HepG2 (cell line): ENCODE data around the gene PTGIS. TPM values are rescaled to one million over a fixed set of nuclear protein-coding genes. Genes with fewer than 3 reads are reported as not detected.
A peak's percentile ranks its signal among the peaks of the same experiment; 100 is the strongest.

Source experiments
- ATF6 ChIP-seq: sonication (generic); formaldehyde crosslinking; conservative IDR thresholded peaks from 2 replicates; pipeline ENCODE4 v1.4.0; 2020; ENCODE audit warnings: missing genetic modification reagents
- ELF3 ChIP-seq: IDR thresholded peaks from 2 replicates; pipeline ENCODE4 v1.6.1; 2016; ENCODE audit warnings: missing genetic modification reagents, missing compliant biosample characterization
- KAT8 ChIP-seq: IDR thresholded peaks from 2 replicates; pipeline ENCODE4 v1.6.1; 2016; ENCODE audit warnings: missing genetic modification reagents, missing compliant biosample characterization
- MTF1 ChIP-seq: sonication (generic); formaldehyde crosslinking; IDR thresholded peaks from 2 replicates; pipeline ENCODE4 v1.5.0; 2020; ENCODE audit warnings: missing genetic modification reagents
- MXD4 ChIP-seq: IDR thresholded peaks from 2 replicates; pipeline ENCODE4 v1.6.1; 2016; ENCODE audit warnings: mild to moderate bottlenecking, missing biosample characterization, missing genetic modification reagents
- NFKB2 ChIP-seq: sonication (generic); formaldehyde crosslinking; IDR thresholded peaks from 2 replicates; pipeline ENCODE4 v1.4.0; 2020; ENCODE audit warnings: missing genetic modification reagents, borderline replicate concordance
- REL ChIP-seq: sonication (generic); formaldehyde crosslinking; conservative IDR thresholded peaks from 2 replicates; pipeline ENCODE4 v1.8.0; 2022; ENCODE audit warnings: mild to moderate bottlenecking, missing genetic modification reagents, moderate library complexity
- SP5 ChIP-seq: IDR thresholded peaks from 2 replicates; pipeline ENCODE4 v1.6.1; 2016; ENCODE audit warnings: low read depth, borderline replicate concordance
- SRSF4 ChIP-seq: fragments of 200-400 bp; formaldehyde crosslinking; IDR thresholded peaks from one replicate; pipeline ENCODE4 v1.6.1; 2018; ENCODE audit warnings: mild to moderate bottlenecking, low read depth, low read length, moderate library complexity; ENCODE audit not compliant: poor library complexity, severe bottlenecking
- STAG1 ChIP-seq: sonication (generic); formaldehyde crosslinking; IDR thresholded peaks from 2 replicates; pipeline ENCODE4 v1.4.0; 2020; ENCODE audit warnings: missing genetic modification reagents
- ZNF224 ChIP-seq: sonication (generic); formaldehyde crosslinking; IDR thresholded peaks from 2 replicates; pipeline ENCODE4 v1.5.0; 2020; ENCODE audit warnings: mild to moderate bottlenecking, missing genetic modification reagents
- ZNF30 ChIP-seq: sonication (generic); formaldehyde crosslinking; IDR thresholded peaks from 2 replicates; pipeline ENCODE4 v1.5.0; 2020; ENCODE audit warnings: mild to moderate bottlenecking, missing genetic modification reagents
- ZNF329 ChIP-seq: sonication (generic); formaldehyde crosslinking; IDR thresholded peaks from 2 replicates; pipeline ENCODE4 v1.9.0; 2021; ENCODE audit warnings: low read depth, mild to moderate bottlenecking, missing genetic modification reagents
- ZNF557 ChIP-seq: sonication (generic); formaldehyde crosslinking; IDR thresholded peaks from 2 replicates; pipeline ENCODE4 v1.4.0; 2020; ENCODE audit warnings: missing genetic modification reagents
- ZNF652 ChIP-seq: IDR thresholded peaks from 2 replicates; pipeline ENCODE4 v1.6.1; 2016; ENCODE audit warnings: low read depth, borderline replicate concordance
- polyA plus RNA-seq, 8 experiments: library from polyadenylated mRNA; depleted of rRNA in 3 of 8; stranded (reverse) in 7 of 8; unstranded in 1 of 8; fragments of >200 nt; fragmentation: Illumina TruSeq in 4 of 8; extraction: Trizol in 4 of 8; gene quantifications; 2 replicates each; pipeline versions ENCODE4 v1.2.1 to v1.2.3, GENCODE V29; 2011 to 2016; ENCODE audit warnings: low read depth in 4 of 8, missing spikeins in 1 of 8, mixed read lengths in 1 of 8; ENCODE audit not compliant: insufficient read depth in 1 of 8
- total RNA-seq, 5 experiments: library from RNA; depleted of rRNA; stranded (reverse); fragments of >200 nt; fragmentation: Illumina TruSeq; extraction: Trizol; gene quantifications; 2 replicates each; pipeline ENCODE4 v1.2.3, GENCODE V29; 2016; ENCODE audit warnings: low read depth in 1 of 5
- TF ChIP-seq, protein P1 (sequence below): IDR thresholded peaks from 2 replicates; pipeline ENCODE4 v1.6.1; 2016; ENCODE audit warnings: low read depth, missing genetic modification reagents, missing compliant biosample characterization
- TF ChIP-seq, protein P2 (sequence below): sonication (generic); formaldehyde crosslinking; IDR thresholded peaks from 2 replicates; pipeline ENCODE4 v1.4.0; 2020; ENCODE audit warnings: missing genetic modification reagents

The PTGIS gene
- total and polyA plus RNA-seq, 2 of the 13 experiments (the other 11 are each of a cell fraction or from before 2014, with no cell fraction given), result not detected

DNA sequence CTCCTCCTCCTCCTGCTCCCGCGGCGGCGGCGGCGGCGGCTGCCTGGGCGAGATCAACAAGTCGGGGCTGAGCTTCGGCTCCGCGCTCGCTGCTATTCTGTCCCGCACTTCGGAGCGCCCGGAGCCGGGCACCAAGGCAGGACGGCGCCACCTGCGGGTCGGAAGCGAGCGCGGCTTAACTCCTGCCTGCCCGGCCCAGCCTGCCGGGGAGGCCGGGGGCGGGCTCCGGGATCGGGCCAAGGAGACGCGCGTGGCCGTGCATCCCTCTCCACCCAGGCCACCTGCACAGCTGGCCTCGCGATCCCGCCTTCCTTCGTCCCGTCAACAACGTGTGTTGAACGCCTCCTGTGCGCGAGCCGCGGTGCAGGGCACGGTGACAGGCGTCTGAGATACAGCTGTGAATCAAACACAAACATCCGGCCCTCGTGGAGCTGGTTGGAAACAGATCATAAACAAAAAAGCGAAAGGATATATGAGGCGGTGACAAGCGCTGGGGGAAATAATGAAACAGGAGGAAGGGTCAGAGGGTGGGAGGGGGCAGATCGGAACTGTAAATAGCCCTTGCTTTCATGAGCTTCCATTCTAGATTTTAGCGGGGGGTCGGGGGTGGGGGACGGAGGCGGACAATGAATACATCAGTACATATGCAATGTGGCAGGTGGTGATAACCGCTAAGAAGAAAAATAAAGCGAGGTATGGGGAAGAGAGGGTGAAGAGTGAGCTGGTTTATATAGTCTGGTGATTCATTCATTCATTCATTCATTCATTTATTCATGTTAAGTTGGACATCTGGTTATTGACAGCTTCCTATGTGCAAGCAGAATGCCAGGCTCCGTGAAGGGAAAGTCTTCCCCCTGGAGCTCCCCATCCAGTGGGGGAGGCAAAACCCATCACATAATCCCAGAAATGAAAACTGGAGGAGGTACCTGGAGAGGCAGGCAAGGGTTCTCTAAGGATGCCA is 83.5 kb downstream of the PTGIS start (continued):
- TF ChIP-seq, protein P1, sequence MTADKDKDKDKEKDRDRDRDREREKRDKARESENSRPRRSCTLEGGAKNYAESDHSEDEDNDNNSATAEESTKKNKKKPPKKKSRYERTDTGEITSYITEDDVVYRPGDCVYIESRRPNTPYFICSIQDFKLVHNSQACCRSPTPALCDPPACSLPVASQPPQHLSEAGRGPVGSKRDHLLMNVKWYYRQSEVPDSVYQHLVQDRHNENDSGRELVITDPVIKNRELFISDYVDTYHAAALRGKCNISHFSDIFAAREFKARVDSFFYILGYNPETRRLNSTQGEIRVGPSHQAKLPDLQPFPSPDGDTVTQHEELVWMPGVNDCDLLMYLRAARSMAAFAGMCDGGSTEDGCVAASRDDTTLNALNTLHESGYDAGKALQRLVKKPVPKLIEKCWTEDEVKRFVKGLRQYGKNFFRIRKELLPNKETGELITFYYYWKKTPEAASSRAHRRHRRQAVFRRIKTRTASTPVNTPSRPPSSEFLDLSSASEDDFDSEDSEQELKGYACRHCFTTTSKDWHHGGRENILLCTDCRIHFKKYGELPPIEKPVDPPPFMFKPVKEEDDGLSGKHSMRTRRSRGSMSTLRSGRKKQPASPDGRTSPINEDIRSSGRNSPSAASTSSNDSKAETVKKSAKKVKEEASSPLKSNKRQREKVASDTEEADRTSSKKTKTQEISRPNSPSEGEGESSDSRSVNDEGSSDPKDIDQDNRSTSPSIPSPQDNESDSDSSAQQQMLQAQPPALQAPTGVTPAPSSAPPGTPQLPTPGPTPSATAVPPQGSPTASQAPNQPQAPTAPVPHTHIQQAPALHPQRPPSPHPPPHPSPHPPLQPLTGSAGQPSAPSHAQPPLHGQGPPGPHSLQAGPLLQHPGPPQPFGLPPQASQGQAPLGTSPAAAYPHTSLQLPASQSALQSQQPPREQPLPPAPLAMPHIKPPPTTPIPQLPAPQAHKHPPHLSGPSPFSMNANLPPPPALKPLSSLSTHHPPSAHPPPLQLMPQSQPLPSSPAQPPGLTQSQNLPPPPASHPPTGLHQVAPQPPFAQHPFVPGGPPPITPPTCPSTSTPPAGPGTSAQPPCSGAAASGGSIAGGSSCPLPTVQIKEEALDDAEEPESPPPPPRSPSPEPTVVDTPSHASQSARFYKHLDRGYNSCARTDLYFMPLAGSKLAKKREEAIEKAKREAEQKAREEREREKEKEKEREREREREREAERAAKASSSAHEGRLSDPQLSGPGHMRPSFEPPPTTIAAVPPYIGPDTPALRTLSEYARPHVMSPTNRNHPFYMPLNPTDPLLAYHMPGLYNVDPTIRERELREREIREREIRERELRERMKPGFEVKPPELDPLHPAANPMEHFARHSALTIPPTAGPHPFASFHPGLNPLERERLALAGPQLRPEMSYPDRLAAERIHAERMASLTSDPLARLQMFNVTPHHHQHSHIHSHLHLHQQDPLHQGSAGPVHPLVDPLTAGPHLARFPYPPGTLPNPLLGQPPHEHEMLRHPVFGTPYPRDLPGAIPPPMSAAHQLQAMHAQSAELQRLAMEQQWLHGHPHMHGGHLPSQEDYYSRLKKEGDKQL, result no peak
- TF ChIP-seq MXD4 (CRISPR knock-in tag), result peak; percentile 55; the same call in 1 of the 2 replicates
- TF ChIP-seq SP5 (CRISPR knock-in tag), result no peak
- peak; percentile 45; the same call in 1 of the 2 replicates for TF ChIP-seq KAT8 (CRISPR knock-in tag)
- TF ChIP-seq ZNF557 (CRISPR knock-in tag), result no peak
- TF ChIP-seq NFKB2 (CRISPR knock-in tag), result peak; percentile 89
- TF ChIP-seq STAG1 (CRISPR knock-in tag), result peak; percentile 92
- TF ChIP-seq MTF1, result no peak
- peak; percentile 51; the same call in 1 of the 2 replicates for TF ChIP-seq ELF3 (CRISPR knock-in tag)
- TF ChIP-seq ZNF329 (CRISPR knock-in tag), result no peak
- no peak for TF ChIP-seq ZNF30 (CRISPR knock-in tag)
- TF ChIP-seq, protein P2, sequence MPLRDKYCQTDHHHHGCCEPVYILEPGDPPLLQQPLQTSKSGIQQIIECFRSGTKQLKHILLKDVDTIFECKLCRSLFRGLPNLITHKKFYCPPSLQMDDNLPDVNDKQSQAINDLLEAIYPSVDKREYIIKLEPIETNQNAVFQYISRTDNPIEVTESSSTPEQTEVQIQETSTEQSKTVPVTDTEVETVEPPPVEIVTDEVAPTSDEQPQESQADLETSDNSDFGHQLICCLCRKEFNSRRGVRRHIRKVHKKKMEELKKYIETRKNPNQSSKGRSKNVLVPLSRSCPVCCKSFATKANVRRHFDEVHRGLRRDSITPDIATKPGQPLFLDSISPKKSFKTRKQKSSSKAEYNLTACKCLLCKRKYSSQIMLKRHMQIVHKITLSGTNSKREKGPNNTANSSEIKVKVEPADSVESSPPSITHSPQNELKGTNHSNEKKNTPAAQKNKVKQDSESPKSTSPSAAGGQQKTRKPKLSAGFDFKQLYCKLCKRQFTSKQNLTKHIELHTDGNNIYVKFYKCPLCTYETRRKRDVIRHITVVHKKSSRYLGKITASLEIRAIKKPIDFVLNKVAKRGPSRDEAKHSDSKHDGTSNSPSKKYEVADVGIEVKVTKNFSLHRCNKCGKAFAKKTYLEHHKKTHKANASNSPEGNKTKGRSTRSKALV, result peak; percentile 77; the same call in 1 of the 2 replicates
- peak; percentile 99 for TF ChIP-seq ZNF652
- no peak for TF ChIP-seq ZNF224 (CRISPR knock-in tag)
- TF ChIP-seq ATF6, result no peak
- no peak for TF ChIP-seq SRSF4
- TF ChIP-seq REL, result no peak
